ENCODE data around the gene PDE5A.
"Not testable (repeated sequence)": the region's sequence is repeated elsewhere in the genome, so short reads cannot be mapped to it uniquely, and the experiment has no call there.

Gene PDE5A

DNA sequence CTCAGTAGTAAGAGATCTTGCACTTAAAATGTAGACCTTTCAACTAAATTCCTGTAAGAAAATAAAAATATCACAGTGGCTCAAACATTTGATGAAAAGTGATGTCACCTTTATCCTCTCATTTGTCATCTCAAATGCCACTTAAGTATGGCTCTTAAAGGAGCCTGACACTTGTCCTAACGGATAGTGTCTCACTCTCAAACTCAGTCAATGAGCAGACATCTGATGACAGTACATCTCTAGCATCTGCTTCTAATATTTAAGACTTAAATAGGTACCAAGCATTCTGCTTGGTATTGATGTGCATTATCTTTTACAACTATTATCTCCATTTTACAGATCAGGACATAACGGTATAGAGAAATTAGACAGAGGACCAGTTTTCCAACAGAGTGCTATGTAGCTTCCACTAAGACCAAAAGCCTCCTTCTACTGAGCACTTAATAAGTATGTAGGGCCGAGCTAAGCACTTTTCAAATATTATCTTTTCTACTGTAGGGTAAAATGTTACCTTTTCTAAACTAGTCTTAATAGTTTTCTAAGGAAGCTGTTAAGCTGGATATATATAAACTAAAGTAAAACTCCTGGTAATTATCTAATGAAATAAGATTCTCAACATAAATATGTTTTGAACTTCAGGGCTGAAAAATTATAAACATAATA is 110.2 kb downstream of the PDE5A start:
- DNase-seq = no peak

DNA sequence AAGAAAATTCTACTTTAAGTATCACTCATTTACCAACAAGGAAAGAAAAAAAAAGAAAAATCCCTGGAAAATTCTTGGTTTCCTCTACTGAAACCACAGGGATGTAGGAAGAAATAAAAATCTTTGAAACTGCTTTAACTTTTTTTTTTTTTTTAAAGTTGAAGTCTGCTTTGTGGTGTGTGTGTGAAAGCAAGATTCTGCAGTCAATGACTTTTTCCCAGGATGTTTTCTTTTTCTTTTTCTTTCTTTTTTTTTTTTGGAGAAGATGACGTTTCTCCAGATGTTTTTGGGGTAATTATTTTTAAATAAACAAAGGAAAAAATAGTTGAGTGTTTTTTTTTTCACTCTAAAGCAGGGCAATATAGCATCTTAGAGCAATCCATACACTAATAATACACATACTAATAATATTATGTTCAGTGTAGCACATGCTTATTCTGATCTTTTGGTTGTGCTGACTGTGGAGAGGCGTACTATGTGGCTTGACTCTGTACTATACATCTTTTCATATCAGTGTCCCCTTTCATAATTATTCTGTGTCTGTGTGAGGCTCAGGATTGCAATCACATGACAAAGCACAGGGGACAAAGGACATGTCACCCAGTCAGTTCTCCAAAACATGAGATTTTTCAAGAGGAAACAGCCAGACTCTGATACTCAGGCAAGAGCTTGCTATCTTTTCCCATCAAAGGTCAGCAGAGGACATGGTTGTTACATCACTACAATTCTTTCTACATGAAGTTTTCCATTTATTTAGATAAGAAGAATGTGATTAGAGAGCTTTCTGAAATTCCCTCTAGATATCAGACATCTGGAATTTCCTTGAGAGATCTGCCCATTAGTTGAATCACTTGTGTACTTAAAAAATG is 111.0 kb downstream of the PDE5A start:
- DNase-seq = no peak

DNA sequence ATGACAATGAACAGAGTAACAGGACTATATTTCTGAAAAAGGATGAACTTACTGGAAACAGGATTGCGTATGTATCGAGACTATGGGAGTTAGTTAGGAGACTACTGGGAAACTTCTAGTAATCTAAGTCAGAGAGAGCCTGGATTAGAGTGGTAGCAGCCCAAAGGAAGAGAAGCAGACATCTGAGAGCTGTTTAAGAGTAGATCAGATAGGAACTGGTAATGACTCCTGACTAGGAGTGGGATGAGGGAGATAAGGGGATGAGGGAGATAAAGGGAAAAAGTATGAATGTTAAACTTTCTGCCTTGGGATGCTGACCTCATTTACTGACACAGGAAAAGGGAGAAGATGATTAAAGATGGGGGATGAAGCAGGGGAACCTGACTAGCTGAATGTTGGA is 116.2 kb downstream of the PDE5A start:
- no peak for DNase-seq

DNA sequence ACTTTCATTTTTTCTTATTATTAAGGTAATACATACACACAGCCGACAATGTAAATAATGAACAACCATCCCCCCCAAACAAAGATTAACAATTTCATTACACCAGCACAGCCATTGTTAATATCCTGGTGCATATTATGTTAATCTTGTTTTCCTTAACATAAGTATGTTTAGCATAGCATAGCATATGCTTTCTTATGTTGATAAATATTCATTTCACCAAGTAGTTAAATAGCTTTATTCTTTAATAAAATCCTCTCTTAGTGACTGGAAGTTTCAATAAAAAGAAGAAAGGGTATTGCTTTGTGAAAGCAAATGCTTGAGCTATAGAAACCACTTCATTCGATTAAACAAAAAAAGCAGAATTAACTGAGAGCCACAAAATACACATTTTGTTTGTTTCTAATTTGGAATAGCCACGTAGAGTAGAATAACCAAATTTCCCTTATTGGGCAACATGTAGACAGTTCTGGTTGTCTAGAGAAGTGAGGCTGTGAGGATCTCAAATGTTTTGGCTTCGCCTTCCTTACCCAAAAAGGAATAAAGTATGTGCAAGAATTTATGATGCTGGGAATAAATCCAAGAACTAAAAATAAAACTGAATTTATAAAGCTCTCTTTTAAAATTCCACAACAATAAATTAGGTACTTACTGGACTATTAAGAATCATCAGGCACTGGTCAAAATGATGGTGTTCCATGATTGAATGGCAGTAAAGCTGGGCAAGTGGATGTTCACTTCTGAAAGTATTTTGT is 118.0 kb downstream of the PDE5A start:
- no peak for DNase-seq

DNA sequence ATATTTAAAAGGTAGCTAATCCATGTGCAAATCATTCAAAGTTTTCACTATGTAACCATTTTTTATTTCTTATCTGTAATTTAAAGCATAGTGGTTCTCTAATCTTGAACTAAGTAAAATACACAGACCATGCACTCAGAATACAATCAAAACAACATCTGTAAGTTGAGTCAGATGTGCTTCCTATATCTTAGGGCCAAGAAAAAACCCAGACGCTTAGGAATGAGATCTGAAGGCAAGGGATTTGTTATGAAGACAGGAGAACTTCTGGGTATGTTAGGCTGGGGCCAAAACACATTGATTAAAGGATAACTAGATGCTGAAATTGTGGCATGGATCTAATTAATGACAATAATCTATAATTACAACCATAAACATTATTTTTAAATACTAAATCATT is 120.3 kb downstream of the PDE5A start:
- DNase-seq = no peak

DNA sequence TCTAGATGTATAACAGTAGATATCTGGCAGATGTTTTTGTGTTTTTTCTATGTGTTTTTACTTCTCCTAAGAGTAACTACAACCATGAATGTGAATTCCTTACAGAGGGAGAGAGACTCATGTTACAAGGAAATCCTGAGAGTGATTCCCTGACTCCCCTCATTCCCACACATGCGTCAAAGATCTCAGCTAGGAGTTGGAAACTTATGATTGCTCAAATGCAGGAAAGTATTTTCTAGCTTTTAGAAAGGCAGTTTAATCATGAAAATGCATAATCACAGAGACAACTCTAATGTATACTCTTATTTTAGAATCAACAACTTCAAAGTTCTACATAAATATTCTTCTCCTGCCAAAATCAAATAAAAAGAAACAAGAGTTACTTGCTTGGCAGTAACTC is 121.8 kb downstream of the PDE5A start:
- no peak for DNase-seq

DNA sequence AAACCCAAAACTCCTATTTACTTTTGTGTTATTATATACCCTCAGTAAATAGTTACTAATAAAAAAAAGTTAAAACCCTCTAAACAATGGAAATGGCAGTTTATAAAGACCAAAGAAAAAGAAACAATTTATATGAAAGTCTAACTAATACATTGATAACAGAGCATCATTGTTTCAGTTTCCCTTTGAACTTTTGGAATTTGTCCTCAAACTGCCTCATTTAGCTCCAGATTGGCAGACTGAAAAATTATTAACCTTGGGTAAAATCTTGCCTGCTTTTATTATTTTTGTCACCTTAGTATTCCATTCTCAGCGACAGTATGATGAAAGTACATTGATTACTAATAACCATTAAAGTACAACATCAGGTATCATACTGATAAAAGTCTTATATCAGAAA is 124.0 kb downstream of the PDE5A start:
- DNase-seq = no peak

DNA sequence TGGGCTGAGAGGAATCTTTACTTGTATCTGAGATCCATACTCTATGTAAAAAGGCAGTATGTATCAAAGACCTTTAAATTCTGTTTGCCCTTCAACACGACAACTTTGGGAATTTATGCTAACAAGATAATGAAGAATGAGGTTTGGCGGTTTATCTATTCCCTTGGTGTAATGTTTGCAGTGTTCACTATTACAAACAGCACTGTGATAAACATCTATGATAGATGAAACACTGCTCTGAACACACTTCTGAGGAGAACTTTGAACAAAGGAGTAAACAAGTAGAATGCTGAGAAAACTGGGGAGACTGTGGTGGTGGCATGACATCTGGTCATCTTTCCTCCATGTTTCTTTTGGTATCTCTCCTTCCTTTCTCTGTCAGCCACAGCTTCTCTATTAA is 126.9 kb downstream of the PDE5A start:
- DNase-seq = no peak

DNA sequence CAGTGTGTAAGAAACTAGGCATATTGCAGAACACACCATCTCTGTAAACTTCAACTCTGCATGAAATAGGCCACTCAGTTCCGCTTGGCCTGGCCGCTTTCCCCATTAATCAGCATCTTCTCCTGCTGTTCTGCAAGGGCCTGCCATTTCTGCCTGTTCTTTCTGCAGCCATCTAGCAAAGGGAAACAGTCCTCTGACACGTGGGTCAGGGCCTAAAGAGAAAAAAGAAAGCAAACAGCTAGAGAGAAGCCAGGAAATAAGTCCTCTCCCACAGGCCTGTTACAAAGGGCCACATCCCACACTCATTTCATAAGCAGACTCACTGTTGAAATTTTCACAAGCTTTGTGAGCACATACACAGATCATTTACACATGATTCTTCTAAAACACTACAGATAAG is 130.1 kb downstream of the PDE5A start:
- no peak for DNase-seq

DNA sequence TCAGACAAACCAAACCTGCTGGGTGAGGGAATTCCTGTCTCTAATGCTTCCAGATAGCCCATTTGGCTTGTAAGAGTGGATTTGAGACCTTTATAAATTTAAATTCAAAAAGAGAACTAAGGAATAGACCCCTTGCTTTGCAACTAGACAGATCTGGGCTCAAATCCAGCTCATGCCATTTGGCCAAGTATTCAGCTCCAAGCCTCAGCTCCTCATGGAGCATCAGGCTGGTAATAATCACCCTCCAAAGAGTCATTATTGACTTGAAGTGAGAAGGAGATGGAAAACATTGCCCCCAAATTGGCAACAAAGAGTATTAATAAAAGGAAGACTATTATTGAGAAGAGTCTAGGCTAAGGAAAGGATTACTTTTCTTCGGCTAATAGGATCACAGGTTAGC is 134.7 kb downstream of the PDE5A start:
- DNase-seq = no peak

DNA sequence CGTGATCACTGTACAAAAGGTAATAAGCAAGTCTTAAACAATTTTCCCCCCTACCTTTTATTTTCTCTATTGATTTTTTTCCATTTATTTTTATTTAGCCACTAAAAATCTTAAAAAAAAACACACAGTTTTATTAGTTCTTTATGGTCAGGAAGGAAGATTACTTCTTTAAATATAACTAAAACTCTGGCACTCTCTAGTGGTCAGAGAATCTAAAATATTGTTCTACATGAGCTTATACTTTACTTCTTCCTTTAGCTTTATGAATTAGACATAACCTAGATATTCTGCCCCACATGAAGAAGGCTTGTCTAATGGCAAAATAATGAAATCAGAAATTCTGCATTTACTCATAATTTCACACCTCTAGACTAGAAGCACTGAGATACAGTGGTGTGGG is 135.2 kb downstream of the PDE5A start:
- DNase-seq = no peak

DNA sequence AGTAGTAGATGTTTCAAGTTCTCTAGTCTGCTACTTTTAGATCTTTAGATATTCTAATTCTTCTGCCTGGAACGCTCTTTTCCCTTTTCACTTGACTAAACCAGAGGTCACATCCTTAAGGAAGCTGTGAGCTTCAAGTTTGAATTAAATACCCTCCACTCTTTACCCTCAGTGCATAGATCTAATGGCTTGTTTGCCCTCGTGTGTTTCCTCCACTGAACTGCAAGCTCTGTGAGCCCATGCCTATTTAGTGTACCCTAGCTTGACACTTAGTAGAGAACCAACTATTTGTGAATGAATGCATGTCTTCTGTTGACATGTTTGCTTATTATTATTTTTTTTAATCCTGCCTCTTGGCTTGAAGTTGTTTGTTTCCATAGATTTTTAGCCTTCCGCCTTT is 138.3 kb downstream of the PDE5A start:
- no peak for DNase-seq

DNA sequence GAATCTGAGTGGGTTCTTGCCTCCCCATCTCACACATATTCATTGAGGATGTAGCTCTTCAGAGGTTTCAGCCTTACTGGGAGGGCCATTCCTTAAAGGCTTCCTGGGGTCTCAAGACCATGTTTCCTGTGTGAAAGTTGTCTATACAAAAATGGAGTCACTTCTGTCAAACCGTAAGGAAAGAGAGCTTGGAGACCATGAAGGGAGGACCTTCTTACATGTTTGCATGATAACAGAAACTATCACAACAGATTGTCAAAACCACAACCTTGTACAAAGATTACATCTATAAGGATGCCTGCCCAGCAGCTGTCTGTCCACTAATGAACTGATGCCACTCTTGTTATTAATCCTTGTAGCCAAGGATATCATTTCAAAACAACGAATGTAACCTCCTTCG is 139.3 kb downstream of the PDE5A start:
- DNase-seq = no peak

DNA sequence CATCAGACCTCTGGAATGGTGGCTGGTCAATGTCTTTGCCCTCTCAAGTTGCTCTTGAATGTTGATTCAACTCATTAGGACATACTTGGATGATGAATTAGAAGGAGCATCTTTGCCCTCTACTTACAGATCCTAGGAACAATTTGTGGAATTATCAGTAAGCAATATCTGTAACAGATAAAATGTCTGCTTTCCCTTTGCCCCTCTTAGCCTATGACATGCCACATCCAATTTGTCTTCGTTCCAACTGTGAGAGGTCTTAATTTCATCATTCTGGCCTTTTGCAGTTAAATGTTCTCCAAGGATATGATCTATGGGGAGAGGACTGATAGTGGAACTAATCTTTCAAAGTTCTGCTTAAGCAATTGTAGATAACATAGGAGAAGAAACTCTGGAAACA is 148.3 kb downstream of the PDE5A start:
- no peak for DNase-seq

DNA sequence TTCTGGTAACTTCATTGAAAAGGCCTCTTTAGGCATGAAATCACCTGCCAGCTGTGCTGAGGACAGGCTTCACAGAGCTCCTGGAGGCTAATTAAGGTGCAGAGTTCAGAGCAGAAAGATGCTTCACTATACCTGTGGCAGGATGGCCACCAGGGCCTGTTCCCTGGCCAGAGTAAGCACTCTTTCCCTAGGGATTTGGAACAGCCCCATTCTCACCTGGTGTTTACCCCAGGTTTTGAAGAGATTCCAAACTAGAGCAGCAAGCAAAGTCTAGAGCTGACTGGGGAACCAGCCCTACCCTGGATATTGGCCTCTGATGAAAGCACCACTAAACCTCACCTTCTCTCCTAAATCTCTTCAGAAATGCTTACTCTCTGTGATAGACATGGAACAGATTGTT is 148.8 kb downstream of the PDE5A start:
- no peak for DNase-seq

DNA sequence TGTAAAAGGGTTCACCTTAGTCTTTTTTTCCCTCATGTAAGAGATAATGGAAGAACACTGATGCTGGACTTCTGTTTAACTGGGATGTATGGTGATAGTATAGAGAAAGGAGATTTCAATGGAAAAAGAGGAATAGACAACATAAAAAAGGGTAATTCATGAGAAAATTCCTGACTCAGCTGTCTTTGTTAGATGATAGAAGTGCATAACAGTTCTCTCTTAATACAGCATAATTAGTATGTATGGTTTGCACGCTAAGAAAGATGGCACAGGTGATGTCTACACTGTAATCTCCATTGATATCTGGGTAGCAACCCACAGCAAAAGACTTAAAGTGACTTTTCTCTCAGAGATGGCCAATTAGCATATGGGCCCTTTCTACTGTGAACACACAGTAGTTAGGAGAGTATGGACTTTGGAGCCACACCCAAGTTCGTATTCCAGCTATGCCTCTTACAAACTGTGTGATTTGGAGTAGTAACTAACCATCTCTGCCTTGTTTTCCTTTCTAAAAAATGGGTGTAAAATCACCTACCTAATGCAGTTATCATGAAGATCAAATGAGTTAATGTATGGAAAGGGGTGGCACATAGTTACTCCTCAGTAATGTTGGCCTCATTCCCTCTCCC is 149.3 kb downstream of the PDE5A start:
- DNase-seq = no peak

DNA sequence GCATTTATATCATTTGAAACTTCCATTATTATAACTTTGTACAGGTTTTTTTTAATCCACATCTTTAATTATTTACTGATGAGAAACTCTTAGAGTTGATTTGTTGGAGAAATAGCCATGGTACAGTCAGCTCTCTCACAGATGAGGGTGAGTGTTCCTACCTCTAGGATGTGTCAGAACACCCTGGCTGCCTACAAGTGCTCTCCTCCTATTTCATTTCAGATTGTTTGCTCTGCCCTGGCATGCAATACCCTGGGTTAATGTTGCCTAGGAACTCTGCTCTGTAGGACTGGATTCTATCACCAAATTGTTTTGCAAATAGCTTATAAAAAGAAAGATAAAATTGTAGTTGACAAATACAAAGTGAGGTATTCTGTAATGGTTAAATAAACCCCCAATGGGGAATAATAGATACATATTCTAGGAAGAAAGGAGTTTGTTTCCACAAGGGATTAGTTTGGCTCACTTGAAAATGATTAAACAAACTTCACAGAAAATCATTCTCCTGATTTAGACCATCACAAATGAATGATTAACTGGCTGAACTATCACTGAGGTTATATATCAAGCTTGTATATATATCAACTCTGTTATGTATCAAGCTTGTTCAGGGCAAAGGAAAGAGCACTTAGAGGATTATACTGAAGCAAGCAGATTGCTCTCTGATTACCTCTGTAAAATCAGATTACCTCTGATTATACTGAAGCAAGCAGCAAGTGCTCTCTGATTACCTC is 150.0 kb downstream of the PDE5A start:
- no peak for DNase-seq

DNA sequence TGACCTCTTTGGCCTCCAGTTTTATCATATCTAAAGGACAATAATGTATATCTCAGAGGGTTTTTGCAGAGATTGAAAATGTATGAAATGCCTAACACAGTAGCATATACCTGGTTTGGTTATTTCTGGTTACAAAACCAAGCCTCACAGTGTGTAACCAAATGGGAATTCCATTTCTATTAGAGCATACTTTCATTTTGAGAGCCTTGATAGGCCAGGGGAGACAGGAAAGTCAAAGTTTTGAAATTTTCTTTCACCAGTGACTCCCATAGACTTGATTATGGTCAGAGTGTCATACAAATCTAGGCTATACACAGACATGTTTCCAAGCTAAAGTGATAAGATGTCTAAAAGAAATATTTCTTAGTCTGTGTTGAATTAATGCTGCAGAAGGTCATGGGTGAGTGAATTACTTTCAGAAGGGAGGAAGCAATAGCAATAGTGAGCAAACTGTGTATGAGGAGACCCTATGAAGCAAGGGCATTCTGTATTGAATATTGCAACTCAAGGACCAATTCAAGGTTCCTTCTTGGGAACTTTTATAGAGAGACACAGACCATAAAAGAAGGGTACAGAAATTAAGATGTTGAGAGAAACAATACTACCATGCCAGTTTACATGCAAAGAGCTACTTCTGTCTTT is 151.1 kb downstream of the PDE5A start:
- DNase-seq = no peak

DNA sequence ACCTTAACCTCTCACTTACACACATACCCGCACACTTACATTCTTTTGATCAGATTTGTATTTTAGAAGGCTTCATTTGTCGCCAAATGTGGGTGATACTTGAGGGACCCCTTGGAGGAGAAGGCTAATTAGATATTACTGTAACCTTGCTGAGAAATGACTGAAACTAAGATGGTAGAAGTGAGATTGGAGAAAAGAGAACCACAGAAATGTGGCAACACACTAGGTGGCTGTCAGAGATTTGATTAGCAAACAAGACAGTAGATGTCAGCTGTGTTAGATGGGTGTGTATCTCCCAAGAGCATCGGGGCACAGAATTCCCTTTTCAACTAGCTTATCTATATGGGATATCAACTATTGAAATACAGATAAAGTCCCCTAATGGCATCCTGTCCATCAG is 157.3 kb downstream of the PDE5A start:
- DNase-seq = no peak

DNA sequence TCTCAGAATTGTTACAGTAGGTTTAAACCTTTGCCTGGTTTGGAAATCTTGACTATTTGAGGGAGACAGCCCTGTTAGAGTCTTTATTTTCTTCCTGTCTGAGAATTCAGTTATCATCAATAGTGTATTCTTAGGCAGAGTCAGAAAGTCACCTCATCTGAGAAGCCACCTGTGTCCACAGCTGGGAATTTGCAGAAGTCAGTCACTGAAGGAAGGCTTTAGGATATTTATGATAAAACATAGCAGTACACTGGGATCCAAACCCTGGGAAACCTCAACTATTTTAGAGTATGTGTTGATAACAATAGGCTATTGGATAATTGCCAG is 157.9 kb downstream of the PDE5A start:
- not testable (repeated sequence) for DNase-seq

DNA sequence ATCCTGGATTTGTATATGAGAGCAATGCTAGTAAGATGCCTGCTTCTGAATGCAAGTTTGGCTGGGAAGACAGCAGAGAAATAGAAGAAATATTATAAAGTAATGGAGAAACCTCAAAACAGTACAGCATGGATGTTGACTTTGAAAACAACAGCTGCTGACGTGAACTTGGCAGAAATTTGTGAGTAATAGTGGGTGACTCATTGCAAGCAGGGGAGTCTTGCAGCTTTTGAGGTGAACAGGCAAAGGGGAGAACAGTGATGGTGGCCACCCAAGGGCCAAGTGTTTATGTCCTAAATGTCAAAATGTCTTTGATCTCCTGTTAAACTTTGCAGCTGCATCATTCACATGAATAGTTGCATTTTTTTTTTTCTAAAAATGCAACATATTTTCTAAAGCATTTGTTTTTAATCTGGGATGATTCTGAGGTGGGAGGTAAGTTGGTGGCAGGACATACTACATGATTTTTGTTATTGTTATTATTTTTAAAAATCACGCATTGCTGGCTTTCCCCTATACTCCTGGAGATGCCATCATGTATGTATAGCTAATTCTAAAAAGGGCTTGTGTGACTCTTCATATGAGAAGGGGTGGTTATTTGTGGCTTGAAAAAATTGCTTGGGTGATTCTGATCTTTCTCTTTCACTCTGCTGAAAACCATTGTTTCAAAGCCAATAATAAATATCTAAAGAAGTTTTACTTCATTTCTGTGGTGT is 158.4 kb downstream of the PDE5A start:
- not testable (repeated sequence) for DNase-seq

DNA sequence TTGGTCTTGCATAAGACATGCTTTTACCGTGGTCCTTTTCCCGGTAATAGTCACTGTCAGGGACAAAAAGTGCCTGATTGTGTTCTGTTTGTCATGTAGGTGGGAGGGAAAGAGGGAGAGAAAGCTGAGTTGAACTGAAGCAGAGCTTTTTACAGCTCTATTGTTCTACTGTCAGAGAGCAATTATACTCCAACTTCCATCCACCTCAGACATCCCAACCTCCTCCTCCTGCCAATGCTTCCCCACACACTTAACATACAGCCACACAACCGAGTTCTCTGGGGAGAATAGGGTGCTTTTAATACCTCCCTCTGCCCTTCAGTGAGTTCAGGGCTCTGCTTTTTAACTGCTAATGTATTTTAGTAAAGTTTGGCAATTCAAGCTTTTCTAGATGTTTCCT is 159.6 kb downstream of the PDE5A start:
- not testable (repeated sequence) for DNase-seq
